NCI-H187 treated with DMSO at 0.1 percent for 48 hours (cell line): ENCODE results near the gene RSPH6A.

Experiments used
- DNase-seq: peaks from one replicate; lab custom pipeline; 2025; lab: John Stamatoyannopoulos, UW

The RSPH6A gene

DNA sequence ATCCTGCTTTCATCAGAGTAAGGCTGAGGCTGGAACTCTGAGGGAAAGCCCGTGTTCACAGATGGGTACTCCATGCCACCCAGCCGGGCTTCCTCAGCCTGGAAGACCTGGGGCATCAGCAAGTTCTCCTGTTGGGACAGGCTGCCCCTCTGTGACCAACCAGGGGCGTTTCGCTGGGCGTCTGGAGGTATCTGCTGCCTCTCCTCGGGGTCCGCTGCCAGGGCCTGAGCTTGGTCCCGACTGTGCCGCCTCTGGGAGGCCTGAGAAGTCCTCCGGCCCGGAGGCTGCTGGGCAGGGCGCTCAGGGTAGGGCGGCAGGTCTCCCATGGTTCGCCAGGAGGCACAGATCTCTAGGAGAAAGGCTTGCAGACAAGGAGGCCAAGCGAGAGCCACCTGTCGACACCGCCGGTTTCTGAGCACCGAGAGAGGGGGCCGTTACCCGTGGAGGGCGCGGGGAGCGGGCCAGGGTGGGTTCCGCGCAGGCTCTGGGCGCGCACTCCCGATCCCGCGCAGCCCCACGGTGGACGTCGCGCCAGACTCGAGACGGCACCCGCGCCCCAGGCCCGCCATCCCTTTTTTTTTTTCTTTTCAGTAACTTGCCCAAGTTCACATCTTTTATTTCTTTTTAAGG is at the start of gene RSPH6A:
Gene RSPH6A (minus strand): TSS at position 458 of the 630 bp plus-strand sequence. CDS start 132 bp downstream, at position 326.
- DNase-seq = no peak

DNA sequence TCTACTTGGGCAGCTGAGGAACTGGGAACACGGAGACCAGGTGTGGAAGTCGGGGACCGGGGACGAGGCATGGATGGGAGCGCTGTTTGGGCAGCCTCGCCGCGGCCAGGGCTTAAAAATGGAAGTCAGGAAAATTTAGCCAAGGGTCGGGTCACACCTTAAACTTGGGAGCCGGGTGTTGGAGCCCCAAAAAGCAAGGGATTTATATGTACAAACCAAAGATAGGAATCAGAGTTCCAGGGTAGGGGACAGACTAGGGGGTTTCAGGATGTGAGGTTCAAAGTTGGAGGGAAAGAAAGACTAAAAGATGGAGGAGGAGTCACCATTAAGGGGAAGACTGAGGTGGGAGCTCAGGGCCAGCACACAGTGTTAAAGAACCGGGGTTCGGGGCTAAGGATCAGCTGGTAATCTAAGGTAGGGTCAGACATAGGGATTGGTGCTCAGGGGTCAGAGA is 49.5 kb upstream of the RSPH6A start:
- DNase-seq = no peak

DNA sequence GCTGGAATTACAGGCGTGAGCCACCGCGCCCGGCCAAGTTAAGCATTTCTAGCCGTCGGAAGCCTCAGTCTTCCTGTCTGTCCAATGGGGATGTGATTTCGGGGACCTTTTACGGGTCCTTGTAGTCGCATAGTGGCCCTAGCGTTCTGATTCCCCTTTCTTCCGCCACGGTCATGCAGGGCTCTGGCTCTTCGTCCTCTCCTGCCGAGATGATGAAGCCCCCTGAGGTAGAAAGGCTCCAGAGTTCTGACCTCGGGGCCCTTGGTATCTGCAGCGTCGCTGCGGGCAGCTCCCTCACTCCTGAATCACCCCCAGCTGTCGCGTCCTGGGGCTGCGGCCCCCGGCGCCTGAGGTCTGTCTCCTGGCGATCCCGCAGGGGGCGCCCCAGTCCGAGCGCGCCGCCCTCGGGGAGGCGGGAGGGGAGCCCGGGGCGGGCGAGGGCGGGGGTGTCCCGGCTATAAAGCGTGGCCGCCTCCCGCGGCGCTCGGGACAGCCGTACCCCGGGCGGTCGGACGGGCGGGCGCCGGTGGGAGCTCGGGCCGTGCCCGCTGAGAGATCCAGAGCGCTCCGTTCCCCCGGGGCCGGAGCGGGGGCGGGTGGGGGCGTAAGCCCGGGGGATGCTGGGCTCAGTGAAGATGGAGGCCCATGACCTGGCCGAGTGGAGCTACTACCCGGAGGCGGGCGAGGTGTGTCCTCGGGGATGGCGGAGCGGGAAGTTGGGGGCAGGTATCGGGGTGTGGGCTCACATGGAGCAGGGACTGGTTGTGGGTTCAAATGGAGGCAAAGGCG is 48.9 kb upstream of the RSPH6A start, which contains the start of gene FOXA3:
Gene FOXA3 (plus strand): TSS at position 487 of the 789 bp plus-strand sequence. CDS start 131 bp downstream, at position 618.
- no peak for DNase-seq

DNA sequence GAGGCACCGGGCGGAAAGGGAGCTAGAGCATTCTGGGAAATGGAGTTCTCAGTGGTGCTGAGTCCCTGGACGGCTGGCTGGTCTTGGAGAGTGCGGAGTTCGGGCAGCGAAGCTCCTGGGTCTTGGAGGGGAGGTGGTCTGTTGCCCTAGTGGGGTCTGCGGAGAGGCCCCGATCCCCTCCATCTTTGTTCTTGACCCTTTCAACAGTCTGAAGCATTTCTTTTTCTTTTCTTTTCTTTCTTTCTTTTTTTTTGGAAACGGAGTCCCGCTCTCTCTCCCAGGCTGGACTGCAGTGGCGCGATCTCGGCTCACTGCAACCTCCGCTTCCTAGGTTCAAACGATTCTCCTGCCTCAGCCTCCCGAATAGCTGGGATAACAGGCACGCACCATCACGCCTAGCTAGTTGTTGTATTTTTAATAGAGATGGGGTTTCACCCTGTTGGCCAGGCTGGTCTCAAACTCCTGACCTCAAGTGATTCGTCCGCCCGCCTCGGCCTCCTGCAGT is 48.3 kb upstream of the RSPH6A start:
- DNase-seq = no peak

DNA sequence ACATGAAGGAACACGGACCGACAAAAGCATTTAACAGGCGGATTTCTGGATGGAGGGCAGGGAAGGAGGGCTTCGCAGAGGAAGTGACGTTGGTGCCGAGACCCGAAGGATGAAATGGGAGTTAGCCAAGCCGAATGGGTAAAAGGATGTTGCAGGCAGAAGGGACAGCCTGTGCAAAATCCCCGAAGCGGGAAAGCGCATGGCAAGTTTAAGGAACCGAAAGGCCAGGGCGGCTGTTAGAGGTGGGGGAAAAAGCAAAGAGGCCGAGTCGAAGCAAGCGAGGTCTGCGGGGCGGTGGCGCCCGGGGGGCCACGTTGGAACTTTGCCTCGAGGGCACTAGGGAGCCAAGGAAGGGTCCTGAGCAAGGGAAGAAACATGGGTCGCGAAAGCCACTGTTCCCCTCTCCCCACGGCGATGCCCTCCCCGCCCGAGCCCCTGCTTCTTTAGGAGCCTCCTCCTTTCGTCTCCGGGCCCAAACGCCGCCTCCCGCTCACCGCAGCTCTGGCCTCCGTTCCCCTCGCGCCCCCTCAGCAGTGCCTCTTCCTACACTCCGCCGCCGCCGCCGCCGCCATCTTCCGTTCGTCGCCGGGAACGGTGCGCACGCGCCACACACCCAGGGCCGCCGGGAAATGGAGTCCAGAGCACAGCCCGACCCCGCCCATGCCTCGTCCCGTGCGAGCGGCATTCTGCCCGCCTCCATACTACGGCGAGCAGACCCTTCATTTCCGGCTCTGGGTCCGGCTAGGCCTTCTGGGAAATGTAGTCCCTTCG is 47.6 kb upstream of the RSPH6A start, which contains the start of gene SYMPK:
Gene SYMPK (minus strand): TSS at position 584 of the 771 bp plus-strand sequence. CDS start 8,652 bp downstream, outside the sequence.
- peak; percentile 97 for DNase-seq

DNA sequence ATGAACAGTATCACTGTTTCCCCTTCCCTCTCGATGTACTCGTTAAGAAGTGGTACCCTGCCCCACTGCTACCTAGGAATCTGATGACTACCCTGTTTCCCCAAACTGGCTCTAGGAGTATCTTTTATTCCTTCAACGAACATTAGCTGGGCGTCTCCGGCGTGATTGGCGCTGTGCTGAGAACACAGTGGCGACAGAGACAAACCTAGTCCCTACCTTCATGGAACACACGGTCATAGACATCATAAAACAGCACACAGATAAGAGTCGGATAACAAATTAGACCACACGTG is 47.1 kb upstream of the RSPH6A start:
- DNase-seq = no peak

DNA sequence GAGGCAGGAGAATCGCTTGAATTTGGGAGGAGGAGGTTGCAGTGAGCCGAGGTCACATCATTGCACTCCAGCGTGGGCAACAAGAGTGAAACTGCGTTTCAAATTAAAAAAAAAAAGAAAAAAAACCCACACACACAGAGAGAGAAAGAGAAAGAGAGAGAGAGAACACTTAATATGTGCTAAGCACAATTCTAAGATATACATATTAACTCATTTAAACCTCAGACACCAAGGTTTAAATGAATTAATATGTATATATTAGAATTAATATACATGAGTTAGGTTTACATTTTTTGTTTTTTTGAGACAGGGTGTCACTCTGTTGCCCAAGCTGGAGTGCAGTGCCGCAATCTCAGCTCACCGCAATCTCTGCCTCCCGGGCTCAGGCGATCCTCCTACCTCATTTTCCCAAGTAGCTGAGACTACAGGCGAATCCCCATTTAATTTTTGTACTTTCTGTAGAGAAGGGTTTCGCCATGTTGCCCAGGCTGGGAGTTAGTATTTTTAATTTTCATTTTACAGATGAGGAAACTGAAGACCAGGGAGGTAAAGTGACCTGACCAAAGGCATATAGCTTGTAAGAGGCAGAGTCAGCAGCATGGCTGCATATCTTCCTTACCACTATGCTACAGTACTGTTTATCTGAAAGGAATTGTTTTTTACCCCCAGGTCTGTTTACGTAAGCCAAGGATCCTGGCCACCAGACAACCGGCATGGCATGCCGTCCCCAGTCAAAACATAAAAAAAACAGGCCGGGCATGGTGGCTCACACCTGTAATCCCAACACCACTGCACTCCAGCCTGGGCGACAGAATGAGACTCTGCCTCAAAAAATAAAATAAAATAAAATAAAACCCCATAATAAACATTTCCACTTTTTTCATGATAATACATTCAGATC is 45.5 kb upstream of the RSPH6A start:
- DNase-seq = no peak

DNA sequence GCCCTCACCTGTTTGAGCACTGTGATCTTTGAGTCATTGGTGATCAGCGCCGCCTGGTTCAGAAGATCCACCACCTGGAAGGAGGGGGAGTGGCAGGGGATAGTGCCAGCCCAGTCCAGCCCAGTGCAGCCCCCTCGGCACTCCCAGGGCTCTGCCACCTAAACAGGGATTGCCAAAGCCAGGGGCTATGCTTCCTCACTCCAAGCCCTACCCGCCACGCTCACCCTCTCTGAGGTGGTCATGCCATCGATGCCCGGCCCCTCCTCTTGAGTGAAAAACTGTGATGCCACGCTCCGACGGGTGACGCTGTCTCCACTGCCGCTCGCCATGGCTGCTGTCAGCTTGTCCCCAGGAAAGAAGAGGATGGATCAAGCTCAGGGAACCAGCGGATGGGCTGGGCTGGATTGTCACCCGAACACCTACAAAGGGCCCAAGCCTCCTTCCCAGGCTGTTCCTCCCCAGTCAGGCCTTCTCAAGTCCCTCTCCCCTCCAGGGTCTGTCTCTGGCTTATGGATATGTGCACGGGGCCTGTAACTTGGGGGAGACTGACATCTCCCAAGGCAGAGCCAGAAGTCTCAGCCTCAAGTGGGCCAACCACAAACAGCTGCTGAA is 39.2 kb upstream of the RSPH6A start:
- DNase-seq = no peak

DNA sequence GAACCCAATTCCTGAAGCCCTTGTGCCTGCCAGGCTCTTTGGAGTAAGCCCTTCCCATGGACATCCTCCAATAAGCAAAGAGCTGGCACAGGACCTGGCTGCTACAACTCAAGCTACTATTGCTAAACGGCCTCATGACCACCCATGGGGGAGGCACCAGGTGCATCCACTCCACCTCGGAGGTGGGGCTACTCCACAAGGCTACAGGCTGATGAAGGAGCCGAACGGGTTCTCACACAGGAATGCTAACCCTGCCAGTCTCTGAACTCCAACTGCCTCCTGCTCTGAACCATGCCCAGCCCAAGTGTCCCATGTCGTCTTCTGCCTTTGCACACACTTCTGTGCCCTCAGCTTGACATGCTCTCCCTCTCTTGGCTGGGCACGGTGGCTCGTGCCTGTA is 37.9 kb upstream of the RSPH6A start:
- DNase-seq = no peak

DNA sequence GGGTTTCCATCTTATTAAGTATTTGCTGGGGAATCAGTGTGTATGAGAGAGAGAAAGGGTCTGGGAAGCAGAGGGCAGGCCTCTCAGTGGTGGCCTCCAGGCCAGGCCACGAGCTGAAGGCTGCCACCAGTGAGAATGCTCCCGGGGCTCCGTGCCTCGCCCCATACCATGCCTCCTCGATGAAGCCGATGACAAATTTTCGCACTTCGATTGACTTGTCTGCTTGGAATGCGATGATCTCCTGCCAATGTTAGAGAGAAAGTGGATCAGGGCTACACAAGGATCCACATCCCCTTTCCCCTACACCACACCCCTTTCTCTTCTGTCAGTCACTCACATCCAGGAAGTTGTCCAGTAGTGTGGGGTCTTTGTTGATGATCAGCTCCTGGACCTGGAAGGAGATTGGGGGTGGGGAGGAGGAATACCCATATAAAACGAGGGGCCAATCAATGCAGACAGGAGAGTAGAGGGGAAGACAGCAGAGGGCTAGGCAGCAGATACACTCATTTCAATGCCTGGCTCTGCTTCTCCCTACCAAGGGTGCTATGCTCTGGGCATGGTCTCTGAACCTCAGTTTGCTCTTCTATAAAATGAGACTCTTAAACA is 37.1 kb upstream of the RSPH6A start:
- no peak for DNase-seq

DNA sequence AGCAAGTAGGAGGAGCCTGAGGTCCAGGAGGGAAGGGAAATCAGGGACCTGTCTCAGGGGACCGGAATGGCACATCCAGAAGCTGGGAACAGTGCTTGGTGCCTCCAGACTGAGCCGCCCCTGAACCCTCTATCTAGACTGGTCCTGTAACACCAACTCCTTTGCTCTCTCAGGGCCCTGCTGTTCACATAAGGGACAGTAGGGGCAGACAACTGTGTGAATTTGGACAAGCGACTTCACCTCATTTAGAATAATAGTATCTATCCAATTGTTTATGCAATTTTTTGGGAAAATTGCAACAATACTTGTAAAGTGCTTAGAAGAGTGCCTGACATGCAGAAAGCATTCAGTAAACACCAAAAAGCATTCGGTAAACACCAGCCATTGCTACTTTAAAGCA is 33.8 kb upstream of the RSPH6A start:
- DNase-seq = no peak

DNA sequence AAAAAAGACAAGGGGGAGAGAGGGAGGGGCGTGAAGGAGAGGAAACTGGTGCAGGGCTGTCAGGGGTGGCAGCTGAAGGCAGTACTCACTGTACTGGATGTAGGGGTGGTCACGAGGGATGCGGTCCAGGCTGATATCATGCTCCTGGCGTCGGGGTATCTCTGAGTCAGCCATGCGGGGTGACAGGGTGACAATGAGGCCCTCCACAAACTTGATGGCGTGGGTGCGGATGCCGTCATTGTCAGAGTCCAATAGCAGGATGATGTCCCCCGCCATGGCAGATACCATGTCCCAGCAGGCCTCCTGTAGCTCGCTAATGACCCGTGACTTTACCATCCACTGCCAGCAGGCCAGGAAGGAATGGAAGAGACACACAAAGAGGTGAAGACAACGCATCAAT is 32.6 kb upstream of the RSPH6A start:
- DNase-seq = no peak

DNA sequence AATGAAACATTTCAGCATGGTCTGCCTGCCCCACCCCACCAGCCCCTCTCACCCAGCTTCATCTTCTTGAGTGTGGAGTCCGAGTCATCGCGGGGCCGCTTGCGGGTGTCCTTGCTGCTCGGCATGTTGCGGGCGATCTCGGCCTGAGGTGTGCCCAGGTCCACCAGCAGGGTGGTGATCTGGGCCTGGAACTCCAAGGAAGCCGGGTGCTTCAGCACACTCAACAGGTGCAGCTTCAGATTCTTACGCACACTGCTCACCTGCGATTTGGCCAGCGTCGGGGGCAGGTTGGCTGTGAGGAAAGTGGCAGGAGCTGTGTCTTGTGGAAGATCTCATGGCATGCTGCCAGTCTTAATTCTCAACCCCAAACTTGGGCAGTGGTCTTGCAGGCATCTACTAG is 27.1 kb upstream of the RSPH6A start:
- DNase-seq = no peak

DNA sequence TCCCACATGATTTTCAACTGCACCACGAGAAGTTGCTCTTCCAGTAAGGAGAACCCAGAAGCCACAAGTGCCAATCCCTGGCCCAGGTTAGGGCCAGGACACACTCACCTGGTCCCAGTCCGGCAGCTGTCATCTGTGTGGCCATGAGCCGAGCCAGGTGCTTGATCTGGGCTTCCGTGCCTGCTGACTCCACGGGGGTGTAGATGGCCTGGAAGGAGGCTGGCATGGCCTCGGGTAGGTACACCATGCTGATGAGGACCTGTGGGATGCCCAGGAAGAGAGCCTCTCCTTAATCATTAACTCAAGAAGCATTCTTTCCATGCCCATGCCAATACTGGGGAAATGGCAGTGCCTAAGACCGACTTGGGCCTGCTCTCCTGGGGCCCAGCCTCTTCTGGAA is 19.9 kb upstream of the RSPH6A start:
- no peak for DNase-seq

DNA sequence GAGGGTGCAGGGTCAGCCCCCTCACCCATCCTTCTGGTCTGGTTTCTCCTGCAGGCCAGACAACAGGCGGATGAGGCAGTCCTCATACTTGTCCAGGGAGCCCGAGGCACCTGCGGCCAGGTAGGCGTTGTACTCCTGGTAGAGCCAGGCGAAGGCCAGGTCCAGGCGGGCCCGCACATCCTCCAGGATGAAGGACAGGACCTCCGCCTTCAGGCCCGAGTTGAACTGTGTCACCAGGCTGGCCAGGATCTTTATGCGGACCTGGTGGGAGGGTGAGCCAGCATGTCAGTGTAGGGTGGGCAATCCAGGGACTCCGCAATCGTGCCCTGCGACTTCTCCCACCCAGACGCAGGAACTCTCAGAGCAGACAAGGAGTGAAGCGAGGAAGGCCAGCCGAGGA is 13.8 kb upstream of the RSPH6A start:
- DNase-seq = no peak

DNA sequence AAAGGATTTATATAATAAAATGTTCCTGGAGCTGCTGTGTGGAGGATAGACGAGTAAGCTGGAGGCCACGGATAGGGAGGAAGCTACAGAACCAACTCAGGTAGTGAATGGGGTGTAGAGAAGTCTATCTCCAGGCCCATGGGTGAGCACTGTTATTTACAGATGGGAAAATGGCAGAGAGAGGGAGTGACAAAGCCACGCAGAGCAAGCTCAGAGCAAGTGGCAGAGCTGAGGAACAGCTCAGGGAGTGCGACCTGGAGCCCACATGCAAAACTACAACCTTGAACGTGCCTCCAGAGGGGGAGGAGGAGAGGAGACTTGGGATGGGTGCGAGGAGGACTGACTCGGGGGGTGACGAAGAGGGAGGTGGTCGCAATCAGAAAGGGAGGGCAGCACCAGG is 13.4 kb upstream of the RSPH6A start:
- DNase-seq = no peak

DNA sequence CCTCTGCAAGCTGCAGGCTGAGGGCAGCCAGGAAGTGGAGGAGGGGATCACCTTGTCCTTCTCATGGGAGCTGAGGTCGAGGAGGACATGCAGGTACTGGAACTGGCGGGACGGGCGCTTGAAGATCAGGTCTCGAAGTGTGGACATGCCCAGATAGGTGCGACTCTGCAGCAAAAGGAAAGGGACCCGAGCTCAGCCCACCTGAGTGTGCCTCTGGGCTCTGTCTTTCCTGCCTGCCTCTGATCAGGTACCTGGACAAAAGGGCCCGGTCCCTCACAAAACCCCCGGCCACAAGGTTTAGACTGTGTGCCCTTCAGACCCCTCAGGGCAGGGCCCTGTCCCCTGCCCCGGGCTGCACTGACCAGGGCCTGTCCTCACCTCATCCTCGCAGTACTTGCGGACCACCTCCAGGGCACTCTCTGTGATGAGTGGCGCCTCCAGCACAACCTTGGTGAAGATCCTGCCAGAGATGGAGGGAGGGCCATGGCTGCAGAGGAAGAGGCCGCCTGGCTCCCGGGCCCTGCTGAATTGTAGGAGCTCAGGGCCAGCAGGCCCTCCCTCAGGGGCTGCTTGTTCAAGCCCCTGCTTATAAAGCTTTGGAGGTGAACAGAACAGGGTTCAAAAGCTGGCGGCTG is 12.5 kb upstream of the RSPH6A start:
- DNase-seq = no peak

DNA sequence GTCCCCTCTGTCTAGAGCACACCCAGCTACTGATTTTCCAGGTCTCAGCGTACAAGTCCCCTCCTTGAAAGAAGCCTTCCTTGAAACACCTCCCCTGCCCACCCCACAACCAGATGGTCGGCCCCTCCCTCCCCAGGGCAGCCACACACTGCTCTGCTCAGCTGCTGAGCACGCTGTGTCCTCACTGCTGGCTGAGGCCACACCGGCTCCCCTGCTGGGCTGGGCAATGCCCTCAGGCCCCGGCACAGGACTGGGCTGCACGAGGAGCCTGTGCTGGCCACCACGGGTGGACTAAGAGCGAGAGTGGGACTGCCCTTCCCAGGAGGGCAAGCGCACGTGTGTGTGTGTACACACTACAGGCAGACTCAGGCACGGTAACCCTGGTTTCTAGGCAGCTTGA is 11.8 kb upstream of the RSPH6A start:
- DNase-seq = no peak

DNA sequence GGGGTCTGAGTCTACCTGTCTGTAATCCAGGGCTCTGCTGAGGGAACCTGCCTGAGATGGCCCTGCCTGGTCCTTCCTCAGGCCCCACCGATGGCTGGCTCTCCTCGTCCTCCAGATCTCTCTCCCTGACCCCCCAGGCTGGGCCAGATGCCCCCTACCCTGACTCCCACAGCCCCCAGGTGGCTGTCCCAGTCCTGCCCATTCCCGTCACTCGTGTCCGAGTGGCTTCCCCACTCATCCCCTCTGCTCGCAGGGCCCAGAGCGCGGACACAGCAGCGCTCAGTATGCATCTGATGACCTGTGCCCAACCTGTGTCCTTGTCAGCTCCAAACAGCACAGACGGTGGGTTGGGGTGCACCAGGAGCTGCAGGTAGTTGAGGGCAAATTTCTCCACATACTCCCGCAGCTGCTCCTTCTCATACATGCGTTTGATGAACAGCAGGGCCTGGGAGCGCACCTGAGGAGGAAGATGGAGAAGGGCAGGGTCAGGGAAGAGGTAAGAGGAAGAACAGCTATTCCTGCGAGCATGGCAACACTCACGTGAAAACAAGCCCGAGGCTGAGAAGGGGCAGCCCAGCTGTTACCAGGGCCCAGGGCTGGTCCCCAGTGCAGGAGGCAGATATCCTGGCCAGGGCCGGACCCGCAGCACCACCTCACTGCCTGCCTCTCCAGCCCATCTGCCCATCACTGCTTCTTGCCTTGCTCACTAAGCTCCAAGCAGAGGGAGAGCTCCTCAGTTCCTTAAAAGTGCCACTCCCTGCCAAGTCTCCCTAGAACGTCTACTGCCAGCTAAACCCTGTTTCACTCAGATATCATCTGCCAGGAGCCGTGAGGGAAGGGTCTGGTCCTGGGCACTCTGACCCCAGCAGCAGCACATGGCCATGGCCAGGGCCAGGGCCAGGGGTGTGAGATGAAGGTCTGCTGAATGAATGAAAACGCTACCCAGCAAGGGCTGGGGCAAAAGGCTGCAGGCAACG is 11.1 kb upstream of the RSPH6A start:
- no peak for DNase-seq
